GM19035 (cell line): ENCODE results near the gene SSC4D.

ENCODE experiments used
- ATAC-seq: cut with Tn5 transposase; IDR thresholded peaks from one replicate; pipeline ENCODE4 v1.9.1; 2021; ENCODE audit not compliant: unreplicated experiment

The SSC4D gene

GRCh38 chr7:76356115-76356514 is 53.4 kb downstream of the SSC4D start:
- ATAC-seq, result no peak

- no peak for ATAC-seq
Measured at GRCh38 chr7:76354981-76355730, 54.3 kb downstream of the SSC4D start.

DNA sequence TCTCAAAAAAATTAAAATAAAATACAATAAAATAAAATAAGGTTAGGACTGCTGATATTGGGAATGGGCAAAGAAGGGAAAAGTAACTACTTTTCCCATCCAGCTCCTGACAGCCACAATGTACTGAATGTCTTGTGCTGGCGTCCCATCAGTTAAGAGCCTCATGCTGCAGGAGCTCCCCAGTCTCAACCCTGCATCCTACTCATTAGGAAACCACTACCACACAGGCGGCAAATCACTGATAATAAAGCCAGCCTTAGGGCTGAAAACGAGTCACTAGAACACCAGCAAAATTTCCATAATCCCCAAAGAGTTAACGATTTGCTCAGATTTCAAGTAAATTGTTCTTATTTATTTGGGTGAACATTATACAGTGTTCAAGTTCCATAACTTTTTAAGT is 55.0 kb downstream of the SSC4D start:
- ATAC-seq, result no peak

DNA sequence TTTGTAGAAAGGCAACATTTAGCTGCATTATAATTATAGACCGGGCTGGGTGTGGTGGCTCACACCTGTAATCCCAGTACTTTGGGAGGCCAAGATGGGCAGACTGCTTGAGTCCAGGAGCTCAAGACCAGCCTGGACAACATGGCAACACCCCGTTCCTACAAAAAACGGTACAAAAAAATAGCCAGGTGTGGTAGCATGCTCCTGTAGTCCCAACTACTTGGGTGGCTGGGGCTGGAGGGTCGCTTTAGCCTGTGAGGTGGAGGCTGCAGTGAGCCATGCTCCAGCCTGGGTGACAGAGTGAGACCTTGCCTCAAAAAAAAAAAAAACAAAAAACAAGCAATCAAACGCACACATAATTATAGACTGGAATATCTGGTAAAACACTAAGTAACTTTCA is 55.8 kb downstream of the SSC4D start:
- ATAC-seq, result no peak

DNA sequence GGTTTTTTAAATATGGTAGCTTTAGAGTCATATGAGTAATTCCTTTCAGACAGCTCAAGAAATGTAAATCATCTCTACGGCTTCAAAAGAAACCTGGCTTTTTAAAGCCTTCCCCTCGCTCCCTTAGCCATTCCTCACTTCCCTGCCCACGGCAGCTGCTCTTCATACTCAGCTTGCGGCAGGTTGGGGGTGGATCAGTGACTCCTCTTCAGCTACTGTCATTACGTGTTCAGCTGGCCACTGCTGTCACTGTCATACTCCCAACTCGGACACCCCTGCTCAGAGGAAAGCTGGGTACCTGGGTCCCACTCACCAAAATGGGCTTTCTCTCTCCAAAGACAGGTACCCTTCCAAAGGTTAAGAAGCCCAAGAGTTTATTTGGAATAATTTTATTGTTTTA is 57.3 kb downstream of the SSC4D start:
- no peak for ATAC-seq

DNA sequence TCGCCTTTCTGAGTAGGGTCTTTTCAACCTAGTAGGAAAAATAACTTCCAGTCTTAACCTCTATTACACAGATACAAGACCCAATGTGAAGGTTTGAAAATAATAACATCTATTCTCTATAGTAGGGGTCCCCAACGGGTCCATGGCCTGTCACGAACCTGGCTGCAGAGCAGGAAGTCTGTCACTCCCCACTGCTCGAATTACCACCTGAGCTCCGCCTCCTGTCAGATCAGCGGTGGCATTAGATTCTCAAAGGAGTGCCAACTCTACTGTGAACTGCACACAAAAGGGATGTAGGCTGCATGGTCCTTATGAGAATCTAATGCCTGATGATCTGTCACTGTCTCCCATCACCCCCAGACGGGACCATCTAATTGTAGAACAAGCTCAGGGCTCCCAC is 58.1 kb downstream of the SSC4D start:
- no peak for ATAC-seq

- no peak for ATAC-seq
Measured at GRCh38 chr7:76349313-76349885, 60.1 kb downstream of the SSC4D start.

DNA sequence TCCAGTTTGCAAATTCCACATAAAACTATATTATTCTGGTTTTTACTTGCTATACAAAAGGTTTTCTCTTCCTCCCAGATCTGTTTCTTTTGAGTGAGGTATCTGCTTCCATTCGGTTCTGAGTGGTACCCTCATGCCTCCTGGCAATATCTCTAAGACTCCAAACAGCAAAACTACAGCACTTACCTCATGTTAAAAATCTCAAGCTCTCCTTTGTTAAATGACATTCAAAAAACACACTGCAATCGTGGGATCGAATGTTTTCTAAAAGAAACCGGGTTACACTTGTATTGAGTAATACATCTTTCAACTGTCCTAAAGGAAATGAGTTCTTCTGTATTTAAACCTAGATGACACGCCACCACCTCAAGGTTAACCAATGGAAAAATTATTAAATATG is 61.8 kb downstream of the SSC4D start:
- no peak for ATAC-seq

- ATAC-seq, result no peak
Measured at GRCh38 chr7:76346778-76347177, 62.7 kb downstream of the SSC4D start.

DNA sequence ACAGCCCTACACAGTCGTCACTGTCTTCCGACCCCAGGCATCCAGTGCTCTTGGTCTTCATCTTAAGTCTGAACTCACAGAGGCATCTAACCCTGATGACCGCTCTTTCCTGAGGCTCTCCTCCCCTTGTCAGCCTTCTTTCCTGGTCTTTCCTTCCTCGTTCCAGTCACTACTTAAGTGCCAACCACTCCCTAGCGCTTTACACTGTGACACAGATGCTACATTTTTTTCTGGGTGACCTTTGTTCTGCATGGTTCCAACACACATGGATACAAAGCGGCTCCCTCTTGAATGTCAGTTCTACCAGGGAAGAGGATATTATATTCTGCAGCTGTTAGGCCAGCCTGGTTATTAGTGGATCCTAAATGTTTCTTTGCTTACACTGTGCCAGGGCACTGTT is 63.4 kb downstream of the SSC4D start:
- ATAC-seq, result no peak

GRCh38 chr7:76343931-76344321 is 65.6 kb downstream of the SSC4D start:
- ATAC-seq, result no peak

DNA sequence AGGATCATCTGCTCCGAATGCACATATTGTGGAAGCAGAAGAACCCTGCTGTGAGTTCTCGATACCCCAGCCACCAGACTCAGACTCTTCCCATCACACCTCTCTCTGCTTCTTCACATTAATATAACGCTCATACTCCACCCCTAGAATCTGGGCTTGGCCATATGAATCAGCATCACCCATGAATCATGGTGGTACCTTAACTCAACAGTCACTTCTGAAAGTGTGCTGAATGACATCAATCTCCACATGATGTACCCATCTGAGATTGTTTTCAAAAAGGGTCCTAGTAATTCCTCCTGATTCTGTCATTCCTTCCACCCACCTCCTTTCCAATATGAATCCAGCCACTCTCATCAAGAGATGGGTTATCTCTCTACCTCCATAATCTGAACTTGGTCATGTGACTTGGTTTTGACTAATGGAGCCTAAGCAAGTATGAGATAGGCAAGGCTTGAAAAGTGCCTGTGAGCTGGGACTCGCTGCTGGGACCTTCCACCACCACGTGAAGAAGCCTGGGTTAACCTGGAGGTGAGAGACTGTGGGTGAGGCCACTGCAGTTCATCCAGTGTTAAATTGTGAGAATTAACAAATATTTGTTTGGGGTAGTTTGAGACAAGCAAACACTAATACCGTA is 66.1 kb downstream of the SSC4D start:
- ATAC-seq, result no peak

GRCh38 chr7:76342222-76342621 is 67.3 kb downstream of the SSC4D start:
- ATAC-seq, result no peak

DNA sequence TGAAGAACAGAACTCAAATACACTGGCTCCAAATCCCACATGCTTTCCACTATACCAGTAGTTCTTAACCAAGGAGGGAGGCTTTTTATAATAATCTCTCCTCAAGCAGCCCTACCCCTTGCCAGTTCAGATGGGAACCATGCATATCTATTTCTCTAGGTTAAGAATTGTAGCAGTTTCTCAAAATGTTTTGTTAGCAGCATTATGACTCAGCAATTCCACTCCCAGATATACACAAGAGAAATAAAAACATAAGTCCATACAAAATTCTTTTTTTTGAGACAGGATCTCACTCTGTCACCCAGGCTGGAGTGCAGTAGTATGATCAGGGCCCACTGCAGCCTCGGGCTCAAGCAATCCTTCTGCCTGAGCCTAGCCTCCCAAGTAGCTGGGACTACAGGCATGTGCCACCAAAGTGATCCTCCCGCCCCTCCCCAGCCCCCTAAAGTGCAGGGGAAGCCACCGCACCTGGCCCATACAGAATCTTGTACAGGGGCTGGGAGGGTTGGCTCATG is 68.8 kb downstream of the SSC4D start:
- no peak for ATAC-seq
